NCI-H774 (cell line): Measurements from ENCODE around the gene NAV3.

Source experiments
- DNase-seq: peaks from one replicate; lab custom pipeline; 2025; lab: John Stamatoyannopoulos, UW

The NAV3 gene

DNA sequence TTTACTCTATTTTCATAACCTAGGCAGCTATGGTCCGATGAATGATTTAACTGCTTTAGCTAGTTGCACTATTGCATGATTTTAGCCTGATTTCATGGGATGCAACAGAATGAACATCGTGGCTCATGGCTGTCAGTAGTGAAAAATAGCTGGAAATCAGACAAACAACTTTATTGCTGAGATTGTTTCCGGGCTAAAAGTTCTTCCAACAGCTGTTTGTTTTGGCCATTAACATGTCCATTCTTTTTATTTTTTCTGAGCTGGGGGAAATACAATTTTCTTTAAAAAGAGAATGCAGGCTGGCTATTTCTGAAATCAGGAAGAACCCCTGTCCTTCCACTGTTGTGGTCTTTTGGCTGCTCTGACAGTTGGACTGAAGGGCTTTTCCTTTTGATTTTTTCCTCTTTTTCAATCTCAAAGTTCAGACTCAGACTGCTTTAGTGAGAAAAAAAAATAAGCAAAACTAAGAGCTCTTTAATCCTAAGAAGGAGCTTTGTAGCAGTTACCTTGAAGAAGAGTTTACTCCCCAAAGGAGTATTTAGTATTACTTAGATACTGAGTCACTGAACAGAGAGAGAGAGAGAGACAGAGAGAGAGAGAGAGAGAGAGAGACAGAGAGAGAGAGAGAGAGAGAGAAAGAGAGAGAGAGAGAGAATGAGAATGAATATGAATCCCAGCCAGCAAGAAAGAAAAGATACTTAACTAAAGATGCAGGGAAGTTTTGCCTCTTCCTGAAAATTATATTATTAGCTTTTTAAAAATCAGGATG is at the start of gene NAV3:
NAV3 (plus strand) TSS at position 312 of the 769 bp plus-strand sequence. CDS start 568 bp downstream, outside the sequence.
- DNase-seq, result no peak

DNA sequence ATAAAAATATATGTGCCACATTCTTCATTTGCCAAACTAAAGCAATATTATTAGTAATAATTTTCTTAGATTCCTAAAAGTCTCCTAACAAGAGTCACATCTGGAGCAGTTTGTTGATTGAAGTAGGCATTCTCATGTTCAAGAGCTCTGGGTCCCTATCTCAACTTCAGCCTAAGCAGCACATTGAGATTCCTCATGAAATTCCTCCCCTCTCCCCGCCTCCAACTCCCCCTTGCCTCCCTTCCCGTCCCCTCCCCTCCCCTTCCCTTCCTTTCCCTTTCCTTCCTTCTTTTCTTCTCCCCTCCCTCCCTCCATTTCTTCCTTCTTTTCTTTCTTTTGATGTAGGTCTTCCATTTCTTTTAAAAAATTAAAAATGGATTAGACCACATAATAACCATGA is 48.7 kb upstream of the NAV3 start:
- no peak for DNase-seq

- no peak for DNase-seq
These were observed 47.9 kb upstream of the NAV3 start for GRCh38 chr12:77782766-77783165.

- no peak for DNase-seq
These were observed 45.5 kb upstream of the NAV3 start for GRCh38 chr12:77785211-77785610.

- DNase-seq, result no peak
These were observed 44.0 kb upstream of the NAV3 start for GRCh38 chr12:77786675-77787074.

DNA sequence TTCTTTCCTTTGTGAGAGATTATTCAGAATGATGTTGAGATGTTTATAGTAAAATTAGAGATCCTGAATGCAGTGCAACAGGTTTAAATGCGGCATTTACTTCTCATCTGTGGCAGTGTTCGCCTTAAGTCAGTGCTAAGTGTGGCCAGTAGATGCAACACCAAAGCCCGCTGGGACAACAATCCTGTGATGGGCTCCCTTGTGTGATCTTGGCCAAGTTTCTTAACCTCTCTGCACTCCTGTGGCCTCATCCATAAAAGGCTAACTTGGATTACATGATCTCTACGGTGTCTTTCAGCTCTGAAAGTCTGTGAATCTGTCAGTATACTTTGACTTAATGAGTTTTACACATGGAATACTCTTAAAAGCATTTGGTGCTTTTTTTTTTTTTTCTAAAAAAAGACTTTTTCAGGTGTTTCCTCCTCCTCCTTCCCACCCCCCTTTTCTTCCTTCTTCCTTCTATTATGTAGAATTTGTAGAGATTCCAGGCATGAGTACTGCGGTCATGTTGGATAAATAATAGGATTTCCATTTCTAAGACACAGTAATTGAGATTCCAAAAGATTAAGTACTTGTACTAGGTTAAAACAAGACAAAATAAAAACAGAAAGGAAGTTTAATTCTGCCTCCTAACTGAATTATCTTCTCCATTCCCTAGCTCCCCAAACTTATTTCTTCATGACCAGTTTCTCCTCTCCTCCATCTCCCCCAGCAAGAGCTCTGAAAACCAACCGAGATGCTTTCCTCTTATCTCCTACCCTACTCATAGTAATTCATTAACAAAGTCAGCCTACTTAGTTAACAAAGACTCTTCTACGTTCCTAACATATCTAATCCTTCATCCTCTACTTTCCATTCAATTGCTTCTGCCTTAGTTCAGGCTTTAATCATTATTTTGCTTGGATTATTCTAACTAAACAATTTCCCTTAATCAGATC is 42.2 kb upstream of the NAV3 start:
- no peak for DNase-seq

DNA sequence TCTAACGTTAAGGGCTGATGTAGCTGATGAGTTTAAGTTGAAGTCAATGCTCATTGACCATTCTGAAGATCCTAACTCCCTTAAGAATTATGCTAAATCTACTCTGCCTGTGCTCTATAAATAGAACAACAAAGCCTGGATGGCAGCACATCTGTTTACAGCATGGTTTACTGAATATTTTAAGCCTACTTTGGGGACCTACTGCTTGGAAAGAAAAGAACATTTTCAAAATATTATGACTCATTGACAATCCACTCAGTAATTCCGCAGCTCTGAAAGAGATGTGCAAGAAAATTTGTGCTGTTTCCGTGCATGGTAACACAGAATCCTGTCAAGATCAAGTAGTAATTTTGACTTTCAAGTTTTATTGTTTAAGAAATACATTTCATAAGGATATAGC is 35.0 kb upstream of the NAV3 start:
- DNase-seq, result no peak

GRCh38 chr12:77796775-77797174 is 33.9 kb upstream of the NAV3 start:
- DNase-seq, result no peak

DNA sequence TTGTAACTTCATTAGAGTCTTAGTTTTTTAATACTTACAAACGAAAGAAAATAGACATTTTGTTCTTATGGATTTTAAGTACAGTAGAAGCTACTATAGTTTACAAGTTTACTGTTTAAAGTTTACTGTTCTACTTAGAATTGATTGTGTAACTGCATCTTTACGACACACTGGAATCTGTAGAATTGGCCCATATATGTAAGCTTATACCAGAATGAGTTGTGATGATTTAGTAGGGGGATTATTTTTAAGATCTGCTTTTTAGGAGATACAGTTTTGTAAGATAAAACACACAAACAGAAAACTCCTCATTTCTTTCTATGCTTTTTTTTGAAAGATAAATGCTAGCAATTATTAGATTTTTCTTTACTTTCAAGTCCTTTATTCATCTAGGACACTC is 30.2 kb upstream of the NAV3 start:
- DNase-seq, result no peak

GRCh38 chr12:77808534-77808933 is 22.2 kb upstream of the NAV3 start:
- no peak for DNase-seq

DNA sequence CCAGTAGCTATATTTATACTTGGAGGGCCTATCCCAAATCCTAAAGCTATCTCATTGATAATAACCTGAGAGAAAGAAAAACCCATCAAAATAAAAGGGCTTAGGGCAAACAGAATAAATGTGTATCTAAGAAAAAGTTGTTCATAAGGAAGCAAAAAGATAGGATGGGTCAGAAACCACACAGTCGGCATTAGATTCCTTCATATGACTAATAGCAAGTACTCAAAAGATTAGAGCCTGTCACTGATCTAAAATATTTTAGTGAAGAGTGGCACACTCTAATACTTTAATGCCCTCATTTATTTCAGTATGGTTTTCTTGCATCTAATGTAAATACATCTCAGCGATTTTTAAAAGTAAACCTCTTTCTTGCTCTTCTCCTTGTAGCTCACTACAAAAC is 17.1 kb upstream of the NAV3 start:
- DNase-seq, result no peak

- DNase-seq, result no peak
These were observed 16.3 kb upstream of the NAV3 start for GRCh38 chr12:77814386-77814785.

GRCh38 chr12:77816196-77816595 is 14.5 kb upstream of the NAV3 start:
- DNase-seq, result no peak

- no peak for DNase-seq
These were observed 13.4 kb upstream of the NAV3 start for GRCh38 chr12:77817276-77817675.

DNA sequence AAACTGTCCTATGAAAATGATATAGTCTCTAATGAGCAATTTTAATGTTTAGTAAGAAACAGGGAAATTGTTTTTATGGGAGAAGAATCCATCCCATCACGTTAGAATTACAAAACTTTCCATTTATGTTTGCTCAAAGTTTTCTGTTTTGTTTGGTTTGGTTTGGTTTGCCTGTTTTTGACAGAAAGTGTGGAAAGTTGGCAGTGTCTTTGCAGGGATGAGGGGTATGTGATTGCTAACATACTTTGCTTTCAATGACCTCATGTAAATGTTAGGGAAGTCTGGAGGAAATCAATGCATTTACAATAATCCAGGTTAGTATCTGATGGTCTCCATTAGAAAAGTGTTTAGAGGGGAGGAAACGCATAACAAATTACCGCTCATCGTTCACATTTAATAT is 12.3 kb upstream of the NAV3 start:
- DNase-seq, result no peak

DNA sequence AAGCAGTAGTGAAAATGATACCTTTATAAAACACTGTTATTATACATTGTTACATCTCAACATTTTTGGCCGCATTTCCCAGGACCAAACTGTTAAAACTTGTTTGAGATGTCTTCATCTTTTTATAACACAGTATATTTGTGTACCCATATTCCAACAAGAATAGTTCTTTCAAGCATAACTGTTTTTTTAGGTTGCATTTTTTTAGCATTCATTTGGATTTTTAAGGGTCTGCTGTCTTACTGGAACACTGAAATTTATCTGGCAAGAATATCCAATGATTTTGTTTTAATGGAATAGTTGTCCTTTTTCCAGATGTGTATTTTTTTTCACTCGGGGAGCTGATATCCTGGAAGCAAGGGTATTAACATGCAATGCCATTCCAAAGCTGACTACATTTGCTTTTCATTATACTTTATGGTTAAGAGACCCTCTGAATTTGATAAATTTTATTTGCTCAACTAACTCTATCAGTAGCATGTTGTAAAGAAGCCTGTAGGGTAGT is 8.9 kb upstream of the NAV3 start:
- no peak for DNase-seq

DNA sequence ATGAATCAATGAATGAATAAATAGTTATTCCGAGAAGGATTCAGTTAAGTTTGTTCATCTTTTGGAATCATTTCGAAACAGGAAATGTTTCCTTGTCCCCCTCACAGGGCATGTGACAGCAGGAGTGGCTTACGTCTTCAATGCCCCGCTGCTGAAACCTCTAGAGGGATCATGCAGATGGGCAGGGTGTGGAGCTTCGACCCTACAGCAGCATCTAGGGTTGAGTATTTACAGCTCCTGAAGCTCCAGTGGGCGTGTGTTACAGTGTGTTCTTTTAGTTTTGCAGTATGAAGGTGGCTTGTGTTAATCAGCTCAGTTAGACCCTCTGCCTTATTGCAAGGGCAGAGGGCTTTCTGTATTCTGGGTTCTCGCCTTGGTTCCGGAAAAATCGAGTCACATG is 2.6 kb downstream of the NAV3 start:
- DNase-seq, result no peak

- no peak for DNase-seq
These were observed 3.9 kb downstream of the NAV3 start for GRCh38 chr12:77834618-77835017.

- no peak for DNase-seq
These were observed 5.3 kb downstream of the NAV3 start for GRCh38 chr12:77835969-77836368.

DNA sequence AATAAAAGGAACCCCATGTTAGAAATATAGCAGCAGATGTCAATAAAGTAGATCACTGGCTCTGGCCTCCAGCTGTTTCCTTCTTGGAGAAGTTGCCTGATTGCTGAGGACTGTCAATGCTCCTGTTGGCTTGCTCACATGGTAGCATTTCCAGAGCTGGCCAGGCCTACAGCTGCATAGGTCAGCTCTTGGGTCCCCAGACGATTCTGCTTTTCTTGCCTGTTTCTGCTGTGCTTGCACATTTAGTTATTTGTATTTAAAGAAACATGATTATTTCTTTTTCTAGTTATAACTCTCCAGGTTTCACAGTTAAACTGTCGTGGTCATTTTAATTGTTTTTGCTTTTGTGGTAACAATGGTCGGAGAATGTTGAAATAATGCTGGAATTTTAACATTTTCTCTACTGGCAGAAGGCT is 7.2 kb downstream of the NAV3 start:
- no peak for DNase-seq

DNA sequence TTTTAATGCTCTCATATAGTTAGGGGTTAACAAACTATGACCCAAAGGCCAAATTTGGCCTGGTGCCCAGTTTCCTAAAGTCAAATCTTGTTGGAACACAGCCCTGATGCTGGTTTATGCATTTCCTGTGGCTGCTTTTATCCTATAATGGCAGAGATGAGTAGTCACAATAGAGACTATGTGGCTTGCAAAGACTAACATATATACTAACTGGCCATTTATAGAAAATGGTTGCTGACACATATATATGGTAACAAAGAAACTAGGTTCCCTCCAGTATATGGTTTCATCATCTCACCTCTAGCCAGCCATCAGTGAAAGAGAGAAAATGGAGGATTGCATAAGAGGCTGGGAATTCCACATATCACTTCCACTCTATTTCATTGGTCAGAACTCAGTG is 10.8 kb downstream of the NAV3 start:
- no peak for DNase-seq

GRCh38 chr12:77842430-77842829 is 11.7 kb downstream of the NAV3 start:
- DNase-seq, result no peak

- DNase-seq, result no peak
These were observed 15.1 kb downstream of the NAV3 start for GRCh38 chr12:77845831-77846230.
